ENCODE data around the gene OR6Y1.

The OR6Y1 gene

GRCh38 chr1:158496374-158496773 is 57.8 kb downstream of the OR6Y1 start:
- DNase-seq, result no peak

DNA sequence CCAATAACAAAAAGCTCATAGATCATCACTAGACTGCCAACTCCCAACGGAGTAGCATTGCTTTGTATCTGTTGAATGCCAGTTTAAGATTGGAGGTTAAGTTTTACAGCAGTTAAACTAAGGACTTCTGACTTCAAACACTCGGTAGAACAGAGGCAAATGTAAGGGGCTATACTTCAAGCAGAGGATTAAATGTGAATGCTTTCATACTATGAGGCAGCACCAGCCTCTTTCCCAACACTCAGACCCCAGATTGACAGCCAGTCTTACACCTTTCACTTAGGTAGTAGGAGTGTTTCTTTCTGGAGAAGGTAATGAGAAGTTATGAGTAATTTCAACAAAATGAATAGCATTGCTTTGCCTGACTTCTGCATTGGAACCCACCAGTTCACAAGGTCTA is 59.4 kb downstream of the OR6Y1 start:
- no peak for DNase-seq
